Calu3 (cell line): Measurements from ENCODE around the gene CLEC16A. TPM values are rescaled to one million over a fixed set of nuclear protein-coding genes. Genes with fewer than 3 reads are reported as not detected.

Source experiments
- BruUV-seq: library from RNA; stranded (reverse); fragments of 400-500 nt; replicated peaks from 2 replicates; lab custom pipeline; 2021; lab: Mats Ljungman, UMichigan
- CTCF ChIA-PET: fragments of 300-600 bp; sonication (Branson Sonifier 250); formaldehyde crosslinking; loops from one replicate; lab custom pipeline; 2022; ENCODE audit warnings: antibody characterized with exemption; lab: Charles Lee
- DNase-seq: peaks from one replicate; pipeline ENCODE4 v3.0.0; 2022
- H3K27ac Mint-ChIP-seq: one replicate; pipeline ENCODE4 v1.8.0; 2022; ENCODE audit warnings: mixed read lengths; ENCODE audit not compliant: unreplicated experiment
- H3K27me3 Mint-ChIP-seq: one replicate; pipeline ENCODE4 v1.8.0; 2022; ENCODE audit warnings: mixed read lengths; ENCODE audit not compliant: unreplicated experiment
- H3K36me3 Mint-ChIP-seq: one replicate; pipeline ENCODE4 v1.8.0; 2022; ENCODE audit warnings: mild to moderate bottlenecking, moderate library complexity, mixed read lengths; ENCODE audit not compliant: insufficient read depth, unreplicated experiment
- H3K4me1 Mint-ChIP-seq: one replicate; pipeline ENCODE4 v1.8.0; 2022; ENCODE audit warnings: mild to moderate bottlenecking, low read depth, mixed read lengths; ENCODE audit not compliant: unreplicated experiment
- H3K4me3 Mint-ChIP-seq: one replicate; pipeline ENCODE4 v1.8.0; 2022; ENCODE audit warnings: mild to moderate bottlenecking, low read depth, moderate library complexity, mixed read lengths; ENCODE audit not compliant: unreplicated experiment
- H3K9me3 Mint-ChIP-seq: one replicate; pipeline ENCODE4 v1.8.0; 2022; ENCODE audit warnings: low read depth, mixed read lengths; ENCODE audit not compliant: unreplicated experiment
- CTCF ChIP-seq: fragments of 200-600 bp; IDR thresholded peaks from one replicate; pipeline ENCODE4 v1.8.0; 2022; ENCODE audit warnings: antibody characterized with exemption; ENCODE audit not compliant: unreplicated experiment
- intact Hi-C: fragments of 100-400 bp; cut with micrococcal nuclease; formaldehyde crosslinking; loops from one replicate; pipeline ENCODE4 v1.10.0; 2022; ENCODE audit not compliant: unreplicated experiment
- total RNA-seq: library from RNA; stranded (reverse); gene quantifications from 2 replicates; pipeline ENCODE4 v1.2.3, GENCODE V29; 2022

Gene CLEC16A
- total RNA-seq, 1 experiment from 2014 or later, result 33.0 TPM

DNA sequence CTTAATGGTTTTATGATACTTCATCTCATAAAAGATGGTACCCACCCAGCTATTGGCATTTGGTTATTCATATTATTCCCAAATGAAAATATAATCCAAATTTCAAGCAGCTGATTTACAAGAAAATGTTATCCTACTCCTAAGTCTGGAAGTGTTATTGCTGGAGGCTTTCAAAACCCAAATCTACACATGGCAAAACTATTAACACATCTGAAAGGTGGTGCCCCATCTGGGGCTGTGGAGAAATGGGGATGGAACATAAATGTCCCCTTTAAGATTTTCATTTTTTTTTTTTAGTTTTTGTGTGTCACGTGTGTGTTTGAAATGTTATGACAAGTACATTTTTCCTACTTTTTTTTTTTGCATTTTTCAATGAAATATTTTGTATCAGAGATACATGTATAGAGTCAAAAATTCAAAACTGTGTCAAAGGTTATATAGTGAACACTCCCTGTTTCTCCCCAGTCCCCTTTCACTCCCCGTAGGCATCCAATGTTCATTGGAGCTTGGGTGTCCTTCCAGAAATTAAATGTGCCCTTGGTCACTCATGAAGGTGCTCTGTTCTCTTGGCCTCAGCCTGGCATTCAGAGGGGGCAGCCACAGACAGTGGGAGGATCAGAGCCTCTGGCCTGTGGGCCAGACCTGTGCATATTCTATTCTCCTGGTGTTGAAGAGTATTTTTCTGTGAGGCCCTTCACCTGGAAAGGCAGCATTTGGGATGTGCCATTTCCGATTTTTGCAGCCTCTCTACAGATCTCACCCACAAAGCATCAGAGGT is 79.1 kb downstream of the CLEC16A start:
- Mint-ChIP-seq H3K27ac (peak overlapping the region; percentile 75), H3K36me3 (peaks cover 27% of the 10 kb centered on the region), H3K4me3 (no peak overlapping the region), H3K27me3 (no peaks in the 10 kb centered on the region), H3K9me3 (no peaks in the 10 kb centered on the region), H3K4me1 (peaks cover 23% of the 10 kb centered on the region)
- CTCF ChIA-PET, result interaction anchor here (0.5 to 2.1 kb wide), 5 partner anchors 23 to 513 kb away, joined by 3 to 9 read pairs (median 3); partner anchors contain the start of gene SOCS1
- TF ChIP-seq CTCF, result no peak
- intact Hi-C loops, result no loop called here
- no peak for DNase-seq
- no TSS peak for BruUV-seq

- no TSS peak for BruUV-seq
- no peaks in the 10 kb centered on the region for H3K27me3 Mint-ChIP-seq
- peak; percentile 69 for DNase-seq
- peaks cover 4% of the 10 kb centered on the region for H3K9me3 Mint-ChIP-seq
- H3K27ac Mint-ChIP-seq, result peak overlapping the region; percentile 75
- no peak for TF ChIP-seq CTCF
- peaks cover 29% of the 10 kb centered on the region for H3K4me1 Mint-ChIP-seq
- intact Hi-C loops, result no loop called here
- peaks cover 25% of the 10 kb centered on the region for H3K36me3 Mint-ChIP-seq
- CTCF ChIA-PET, result interaction anchor here (0.7 to 2.1 kb wide), 6 partner anchors 9 to 231 kb away, joined by 3 to 9 read pairs (median 4); partner anchors contain the start of gene SOCS1
- peak overlapping the region; percentile 38 for H3K4me3 Mint-ChIP-seq
These were observed 80.1 kb downstream of the CLEC16A start for GRCh38 chr16:11024333-11025053.

DNA sequence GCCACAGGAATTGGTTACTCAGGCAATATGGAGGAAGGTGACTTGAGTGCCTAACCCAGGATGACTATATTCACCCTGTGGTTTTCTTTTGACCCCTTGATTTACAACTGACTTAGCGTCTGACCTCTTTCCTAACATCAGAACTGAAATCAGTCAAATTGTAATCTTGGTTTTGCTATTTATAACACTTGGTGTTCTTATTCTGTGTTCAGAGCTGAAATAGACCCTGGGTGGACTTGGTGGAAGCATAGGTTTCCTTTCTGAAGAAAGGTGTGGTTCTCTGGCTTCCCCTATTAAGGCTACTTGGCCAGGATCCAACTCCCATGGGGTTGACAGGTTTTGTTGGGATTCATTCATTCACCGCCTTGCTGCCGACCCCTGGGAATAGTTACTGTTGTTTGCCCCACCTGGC is 80.8 kb downstream of the CLEC16A start:
- H3K27ac Mint-ChIP-seq, result peak overlapping the region; percentile 75
- CTCF ChIA-PET, result interaction anchor here (0.6 to 2.1 kb wide), 6 partner anchors 9 to 375 kb away, joined by 3 to 9 read pairs (median 4); partner anchors contain the start of gene SOCS1
- intact Hi-C loops, result no loop called here

More for the DNA sequence above, 80.8 kb downstream of the CLEC16A start:
- Mint-ChIP-seq H3K4me1 (peaks cover 33% of the 10 kb centered on the region), H3K4me3 (peak overlapping the region; percentile 38), H3K36me3 (peaks cover 25% of the 10 kb centered on the region), H3K27me3 (no peaks in the 10 kb centered on the region), H3K9me3 (peaks cover 4% of the 10 kb centered on the region)
- TSS peak; percentile 40 for BruUV-seq
- peak; percentile 12 for DNase-seq
- TF ChIP-seq CTCF, result no peak
